K562 treated with DMSO at 1 percent for 4 hours (cell line): Measurements from ENCODE around the gene SLC35F3. TPM values are rescaled to one million over a fixed set of nuclear protein-coding genes. Genes with fewer than 3 reads are reported as not detected.

Source experiments
- total RNA-seq: library from RNA; unstranded; fragments of 300-600 nt; gene quantifications from 2 replicates; pipeline ENCODE4 v1.2.3, GENCODE V29; 2022; ENCODE audit not compliant: insufficient read depth

Gene SLC35F3
- total RNA-seq: 1.6 and 2.2 TPM in 2 replicates

DNA sequence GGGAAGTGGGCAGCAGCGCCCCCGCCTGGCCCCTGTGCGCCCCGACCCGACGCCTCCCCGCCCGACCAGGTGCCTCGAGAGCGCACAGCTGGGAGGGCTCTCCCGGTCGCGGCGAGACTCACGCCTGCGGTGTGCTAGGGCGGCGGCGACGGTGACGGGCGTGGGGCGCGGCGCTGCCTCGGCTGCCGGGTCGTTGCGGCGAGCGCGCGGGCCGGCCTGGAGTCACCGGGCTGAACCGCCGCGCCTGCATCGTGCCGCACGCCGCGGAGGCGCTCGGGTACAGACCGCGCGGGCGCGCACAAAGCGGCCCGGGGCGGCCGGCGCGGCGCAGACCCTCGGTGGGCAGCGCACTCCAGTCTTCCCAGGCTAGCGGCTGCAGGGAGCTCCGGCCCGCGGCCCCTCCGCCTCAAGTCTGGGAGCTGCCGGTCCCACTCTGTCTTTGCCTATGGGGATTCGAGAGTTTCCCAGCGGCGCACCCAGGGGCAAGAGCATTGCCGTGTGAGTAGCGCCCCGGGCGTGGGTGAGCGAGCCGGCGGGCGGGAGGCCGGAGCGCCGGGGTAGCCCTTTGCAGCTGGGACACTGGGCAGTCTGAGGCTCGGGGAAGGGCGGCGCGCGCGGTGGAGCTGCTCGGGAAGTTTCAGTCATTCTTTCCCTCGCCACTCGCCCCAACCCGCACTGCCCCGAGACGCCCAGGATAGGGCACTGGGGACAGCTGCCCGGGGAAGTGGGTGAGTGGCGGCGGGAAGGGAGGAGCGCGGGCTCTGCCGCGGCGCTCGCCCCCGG is at the start of gene SLC35F3:
TSS of gene SLC35F3 (plus strand) at position 44 of the 783 bp plus-strand sequence.

DNA sequence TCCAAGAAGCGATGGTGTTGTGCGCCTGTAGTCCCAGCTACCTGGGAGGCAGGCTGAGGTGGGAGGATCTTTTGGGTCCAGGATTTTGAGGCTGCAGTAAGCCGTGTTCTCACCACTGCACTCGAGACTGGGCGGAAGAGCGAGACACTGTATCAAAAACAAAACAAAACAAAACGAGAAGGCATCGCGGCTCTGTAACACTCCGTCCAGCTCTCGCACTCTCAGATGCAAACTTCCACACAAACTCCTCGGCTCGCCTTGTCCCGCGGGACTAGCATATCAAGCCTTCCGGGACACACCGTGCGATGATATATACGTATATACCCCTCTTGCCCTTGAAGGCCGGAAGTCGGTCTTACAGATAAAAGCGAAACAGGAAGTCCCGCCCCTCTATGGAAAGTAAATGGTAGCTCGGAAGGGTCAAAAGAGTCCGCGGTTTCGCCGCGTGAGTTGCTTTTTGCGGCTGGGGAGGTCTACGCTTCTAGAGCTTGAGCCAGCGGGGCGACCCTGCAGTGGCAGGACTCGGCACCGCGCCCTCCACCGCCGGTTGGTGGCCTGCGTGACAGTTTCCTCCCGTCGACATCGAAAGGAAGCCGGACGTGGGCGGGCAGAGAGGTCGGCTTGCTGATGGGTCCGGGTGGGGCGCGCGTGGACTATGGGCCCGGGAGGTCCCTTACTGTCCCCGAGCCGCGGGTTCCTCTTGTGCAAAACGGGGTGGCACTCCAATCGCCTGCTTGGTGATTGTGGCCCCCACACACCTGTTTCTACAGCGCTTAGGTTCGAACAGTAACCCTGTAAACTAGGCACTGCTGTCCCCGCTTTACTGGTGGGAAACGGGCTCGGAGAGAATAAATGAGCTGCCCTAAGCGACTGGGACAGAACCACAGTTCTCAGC is 468.8 kb downstream of the SLC35F3 start, which contains the start of gene COA6:
TSS of gene COA6 (plus strand) at position 393 of the 895 bp plus-strand sequence. CDS start at position 404, 11 bp downstream.

